Endothelial cell of umbilical vein (primary cell): ENCODE data around the gene CMBL. TPM values are rescaled to one million over a fixed set of nuclear protein-coding genes. Genes with fewer than 3 reads are reported as not detected.

ENCODE experiments used
- BruUV-seq: library from RNA; stranded (reverse); fragments of 400-500 nt; replicated peaks from 2 replicates; lab custom pipeline; 2021; lab: Mats Ljungman, UMichigan
- CTCF ChIA-PET: fragments of 300-600, 350-600 bp; sonication (Branson Sonifier 250); formaldehyde crosslinking; loops from one replicate; lab custom pipeline; 2021; ENCODE audit warnings: antibody characterized with exemption, inconsistent platforms; lab: Charles Lee
- POLR2A ChIA-PET: fragments of 300-600, 350-600 bp; sonication (Branson Sonifier 250); formaldehyde crosslinking; loops from one replicate; lab custom pipeline; 2021; ENCODE audit warnings: antibody characterized with exemption, inconsistent platforms; lab: Charles Lee
- DNase-seq: peaks from one replicate; pipeline ENCODE4 v3.0.0-alpha.2; 2011; ENCODE audit warnings: low read depth, low spot score
- FAIRE-seq: peaks from 2 replicates; lab custom pipeline; 2011; peaks lifted over from hg19 to GRCh38; lab: Jason Lieb, UNC
- H2AFZ ChIP-seq: 2 replicates; pipeline ENCODE4 v1.6.0; 2012; ENCODE audit warnings: low read depth, low read length, control low read depth, inconsistent platforms
- H3K27ac ChIP-seq: 2 replicates; pipeline ENCODE4 v1.5.1; 2011; ENCODE audit warnings: low read depth, mild to moderate bottlenecking, control low read depth, low read length, moderate library complexity; ENCODE audit not compliant: insufficient read depth
- H3K27me3 ChIP-seq, 2 experiments: 2 replicates each; pipeline versions ENCODE4 v1.6.0 to v1.6.1; 2011; ENCODE audit warnings: low read length in 2 of 2, mixed read lengths in 1 of 2; ENCODE audit not compliant: control insufficient read depth in 2 of 2, insufficient read depth in 2 of 2
- H3K36me3 ChIP-seq, 2 experiments: 2 replicates in 1 of 2; 3 replicates in 1 of 2; pipeline ENCODE4 v1.5.1; 2011; ENCODE audit warnings: low read length in 2 of 2, mild to moderate bottlenecking in 1 of 2, moderate library complexity in 1 of 2; ENCODE audit not compliant: control insufficient read depth in 2 of 2, insufficient read depth in 2 of 2; ENCODE audit errors: extremely low read depth in 1 of 2
- H3K4me1 ChIP-seq: 3 replicates; pipeline ENCODE4 v1.5.1; 2011; ENCODE audit warnings: mild to moderate bottlenecking, low read length; ENCODE audit not compliant: control insufficient read depth, insufficient read depth; ENCODE audit errors: extremely low read depth
- H3K4me2 ChIP-seq: 2 replicates; pipeline ENCODE4 v1.6.1; 2011; ENCODE audit warnings: low read length, control low read depth, mixed read lengths; ENCODE audit not compliant: insufficient read depth
- H3K4me3 ChIP-seq, 3 experiments: fragments of 200-600 bp in 1 of 3; sonication (generic), shearing (Covaris generic) in 1 of 3; replicated peaks in 1 of 3; 2 replicates each; pipeline ENCODE4 v1.5.1; 2011 to 2016; ENCODE audit warnings: control low read depth in 3 of 3, low read length in 3 of 3, mild to moderate bottlenecking in 2 of 3, inconsistent platforms in 1 of 3, low read depth in 1 of 3, moderate library complexity in 1 of 3; ENCODE audit not compliant: insufficient read depth in 1 of 3
- H3K79me2 ChIP-seq: 2 replicates; pipeline ENCODE4 v1.6.0; 2012; ENCODE audit warnings: low read length, inconsistent platforms; ENCODE audit not compliant: control insufficient read depth, insufficient read depth
- H3K9ac ChIP-seq: replicated peaks from 2 replicates; pipeline ENCODE3; 2011; ENCODE audit warnings: low read length, control low read depth; ENCODE audit not compliant: insufficient read depth; ENCODE audit errors: extremely low read depth
- H3K9me1 ChIP-seq: replicated peaks from 3 replicates; pipeline ENCODE4 v1.6.0; 2011; ENCODE audit warnings: mild to moderate bottlenecking, low read length; ENCODE audit not compliant: control insufficient read depth, insufficient read depth; ENCODE audit errors: extremely low read depth
- H3K9me3 ChIP-seq: replicated peaks from 2 replicates; pipeline ENCODE4 v1.5.1; 2012; ENCODE audit warnings: low read length, inconsistent platforms; ENCODE audit not compliant: control insufficient read depth, insufficient read depth
- H4K20me1 ChIP-seq: replicated peaks from 2 replicates; pipeline ENCODE3; 2011; ENCODE audit warnings: mild to moderate bottlenecking, low read length; ENCODE audit not compliant: control insufficient read depth, insufficient read depth; ENCODE audit errors: extremely low read depth
- CTCF ChIP-seq, 2 donors: IDR thresholded peaks; 1 replicate in 1 of 2; 2 replicates in 1 of 2; pipeline ENCODE4 v1.5.1; 2011; ENCODE audit warnings: low read length in 2 of 2, mild to moderate bottlenecking in 2 of 2, moderate library complexity in 2 of 2, control low read depth in 1 of 2, inconsistent platforms in 1 of 2, low read depth in 1 of 2; ENCODE audit not compliant: insufficient read depth in 1 of 2; ENCODE audit errors: extremely low read depth in 1 of 2
- EZH2 ChIP-seq: IDR thresholded peaks from 2 replicates; pipeline ENCODE4 v1.6.1; 2012; ENCODE audit warnings: borderline replicate concordance, low read depth, mild to moderate bottlenecking, moderate library complexity, low read length, inconsistent platforms; ENCODE audit not compliant: severe bottlenecking
- FOS ChIP-seq: IDR thresholded peaks from 2 replicates; pipeline ENCODE4 v1.6.1; 2011; ENCODE audit warnings: mild to moderate bottlenecking, low read length, moderate library complexity, borderline replicate concordance; ENCODE audit not compliant: insufficient read depth
- GATA2 ChIP-seq: IDR thresholded peaks from 2 replicates; pipeline ENCODE4 v1.7.0; 2011; ENCODE audit warnings: low read depth, mild to moderate bottlenecking, moderate library complexity, mixed read lengths, low read length; ENCODE audit not compliant: insufficient read length, insufficient read depth
- JUN ChIP-seq: IDR thresholded peaks from 2 replicates; pipeline ENCODE4 v1.6.1; 2011; ENCODE audit warnings: borderline replicate concordance, low read depth; ENCODE audit not compliant: insufficient read length, insufficient read depth
- MAX ChIP-seq: IDR thresholded peaks from 2 replicates; pipeline ENCODE4 v1.6.1; 2011; ENCODE audit not compliant: insufficient read depth, insufficient read length
- MYC ChIP-seq: IDR thresholded peaks from one replicate; pipeline ENCODE4 v1.6.1; 2011; ENCODE audit warnings: mild to moderate bottlenecking, low read depth, low read length
- POLR2A ChIP-seq: IDR thresholded peaks from 2 replicates; pipeline ENCODE4 v1.6.1; 2012; ENCODE audit warnings: low read depth, mild to moderate bottlenecking, control low read depth, low read length
- POLR2AphosphoS5 ChIP-seq: IDR thresholded peaks from 2 replicates; pipeline ENCODE4 v1.6.1; 2012; ENCODE audit warnings: low read depth, mild to moderate bottlenecking, control low read depth, low read length, moderate library complexity; ENCODE audit not compliant: insufficient read depth
- dilution Hi-C: fragments of 300-500 bp; cut with MboI; formaldehyde crosslinking; loops from one replicate; pipeline ENCODE4 v1.15.0; 2019; ENCODE audit warnings: low sequenced_read_pairs; ENCODE audit not compliant: extremely low pct_ligation_motif_present
- intact Hi-C: fragments of 100-400 bp; cut with micrococcal nuclease; formaldehyde crosslinking; loops from one replicate; pipeline ENCODE4 v1.10.0; 2022
- polyA plus RNA-seq, 4 experiments: library from polyadenylated mRNA; depleted of rRNA in 3 of 4; stranded (reverse) in 3 of 4; unstranded in 1 of 4; fragments of >200 nt; gene quantifications; 2 replicates each; pipeline versions ENCODE4 v1.2.1 to v1.2.3, GENCODE V29; 2011 to 2012; ENCODE audit warnings: missing spikeins in 1 of 4
- total RNA-seq: library from RNA; stranded (reverse); gene quantifications from 2 replicates; pipeline ENCODE4 v1.2.3, GENCODE V29; 2021

The CMBL gene
- total and polyA plus RNA-seq, 2 donors (not counting 3 experiments of a cell fraction or from before 2014, with no cell fraction given) = 15.9 to 19.8 TPM

- Histone ChIP-seq H3K9me1 (no peaks in the 10 kb centered on the region), H3K4me2 (no peak overlapping the region), H3K79me2 (no peaks in the 10 kb centered on the region), H2AFZ (no peak overlapping the region), H3K4me1 (no peaks in the 10 kb centered on the region), H3K9ac (no peak overlapping the region), H3K4me3 (no peak overlapping the region), H3K9me3 (no peaks in the 10 kb centered on the region), H3K27me3 (no peaks in the 10 kb centered on the region), H3K27ac (no peak overlapping the region), H3K36me3 (no peaks in the 10 kb centered on the region), H4K20me1 (no peaks in the 10 kb centered on the region)
- POLR2A ChIA-PET = no interaction called here
- intact Hi-C loops (no loop called here), dilution Hi-C loops (no loop called here)
- CTCF ChIA-PET = interaction anchor here (1.3 to 1.6 kb wide), 2 partner anchors 12 to 17 kb away, joined by 3 to 4 read pairs; no protein-coding TSS in a partner anchor
- TF ChIP-seq POLR2AphosphoS5 (no peak), JUN (no peak), FOS (no peak), EZH2 (no peak), MAX (no peak), GATA2 (no peak), CTCF (IDR thresholded peaks at IDR 0.05; ENCODE audit: extremely low read depth in 1 of 2, insufficient read depth in 1 of 2, low read depth in 1 of 2, low read length in 2 of 2) (no peak), POLR2A (no peak), MYC (no peak)
- no TSS peak for BruUV-seq
- FAIRE-seq (no peak), DNase-seq (no peak)
These were observed 6.4 kb downstream of the CMBL start for GRCh38 chr5:10301266-10301665.
